HS-27A (cell line): ENCODE measurements around the gene C9orf40.

Experiments
- DNase-seq: peaks from one replicate; pipeline ENCODE4 v3.0.0-alpha.2; 2012; ENCODE audit warnings: low read depth, missing footprints

Gene C9orf40

GRCh38 chr9:74940600-74940999, 12.1 kb downstream of the C9orf40 start:
- no peak for DNase-seq

GRCh38 chr9:74935008-74935407, 17.7 kb downstream of the C9orf40 start:
- no peak for DNase-seq

GRCh38 chr9:74921737-74922136, 31.0 kb downstream of the C9orf40 start:
- no peak for DNase-seq

GRCh38 chr9:74920944-74921626, 31.6 kb downstream of the C9orf40 start:
- DNase-seq, result no peak

GRCh38 chr9:74910036-74910435, 42.7 kb downstream of the C9orf40 start:
- DNase-seq, result no peak

GRCh38 chr9:74908665-74909064, 44.0 kb downstream of the C9orf40 start:
- DNase-seq, result no peak

GRCh38 chr9:74907085-74907484, 45.6 kb downstream of the C9orf40 start:
- no peak for DNase-seq

GRCh38 chr9:74901001-74901400, 51.7 kb downstream of the C9orf40 start:
- DNase-seq, result no peak
